IPS-20b (cell line): ENCODE data around the gene BCAP29.

ENCODE experiments used
- H3K27ac ChIP-seq: one replicate; pipeline ENCODE4 v1.5.1; 2013; ENCODE audit warnings: low read length
- H3K27me3 ChIP-seq: 2 replicates; pipeline ENCODE4 v1.6.1; 2013; ENCODE audit warnings: mild to moderate bottlenecking, low read length, inconsistent platforms; ENCODE audit not compliant: insufficient read depth
- H3K36me3 ChIP-seq: 2 replicates; pipeline ENCODE4 v1.6.1; 2013; ENCODE audit warnings: low read depth, mild to moderate bottlenecking, inconsistent platforms, low read length, moderate library complexity; ENCODE audit not compliant: insufficient read depth
- H3K4me1 ChIP-seq: 2 replicates; pipeline ENCODE4 v1.6.1; 2013; ENCODE audit warnings: mild to moderate bottlenecking, control low read depth, inconsistent platforms, low read length, moderate library complexity; ENCODE audit not compliant: insufficient read depth
- H3K4me3 ChIP-seq: 2 replicates; pipeline ENCODE4 v1.5.1; 2013; ENCODE audit warnings: mild to moderate bottlenecking, low read length, inconsistent platforms
- H3K9ac ChIP-seq: 2 replicates; pipeline ENCODE4 v1.6.1; 2013; ENCODE audit warnings: low read depth, mild to moderate bottlenecking, inconsistent platforms, low read length, moderate library complexity
- H3K9me3 ChIP-seq: 2 replicates; pipeline ENCODE4 v1.6.1; 2013; ENCODE audit warnings: mild to moderate bottlenecking, low read depth, low read length, inconsistent platforms; ENCODE audit not compliant: insufficient read depth

BCAP29 gene

GRCh38 chr7:107563081-107563774 lies 16.8 kb upstream of the BCAP29 start:
- Histone ChIP-seq H3K9me3 (no peaks in the 10 kb centered on the region), H3K27me3 (no peaks in the 10 kb centered on the region), H3K9ac (peak overlapping the region; percentile 96), H3K4me1 (peaks cover 16% of the 10 kb centered on the region), H3K36me3 (peaks cover 13% of the 10 kb centered on the region; the same call in 1 of the 2 replicates), H3K4me3 (peak overlapping the region; percentile 94), H3K27ac (no peak overlapping the region)

- H3K9me3 ChIP-seq: no peaks in the 10 kb centered on the region
- H3K9ac ChIP-seq: peak within 1 kb of the TSS; percentile 96
- peak within 1 kb of the TSS; percentile 94 for H3K4me3 ChIP-seq
- peak within 1 kb of the TSS; percentile 97 for H3K27ac ChIP-seq
- peaks cover 16% of the 10 kb centered on the region for H3K36me3 ChIP-seq
- H3K4me1 ChIP-seq: peaks cover 16% of the 10 kb centered on the region
- H3K27me3 ChIP-seq: no peaks in the 10 kb centered on the region
These were observed 16.1 kb upstream of the BCAP29 start, which contains the start of the genes COG5 and DUS4L for GRCh38 chr7:107563775-107564552. COG5 (minus strand) TSS chr7:107563920; CDS start chr7:107563896, 24 bp downstream. DUS4L (plus strand) TSS chr7:107563971; CDS start chr7:107567071, 3,100 bp downstream.

GRCh38 chr7:107564553-107565298 lies 15.3 kb upstream of the BCAP29 start:
- Histone ChIP-seq H3K27me3 (no peaks in the 10 kb centered on the region), H3K4me1 (peaks cover 16% of the 10 kb centered on the region), H3K36me3 (peaks cover 21% of the 10 kb centered on the region), H3K27ac (peak overlapping the region; percentile 97), H3K9ac (peak overlapping the region; percentile 96), H3K4me3 (peak overlapping the region; percentile 94), H3K9me3 (no peaks in the 10 kb centered on the region)

- Histone ChIP-seq H3K4me1 (no peaks in the 10 kb centered on the region), H3K9ac (no peak overlapping the region), H3K27ac (no peak overlapping the region), H3K4me3 (no peak overlapping the region), H3K9me3 (no peaks in the 10 kb centered on the region), H3K36me3 (peaks cover 68% of the 10 kb centered on the region), H3K27me3 (no peaks in the 10 kb centered on the region)
These were observed 9.7 kb upstream of the BCAP29 start for GRCh38 chr7:107570298-107570697.

GRCh38 chr7:107573537-107573936 lies 6.5 kb upstream of the BCAP29 start:
- Histone ChIP-seq H3K36me3 (peaks cover 78% of the 10 kb centered on the region), H3K9ac (no peak overlapping the region), H3K9me3 (no peaks in the 10 kb centered on the region), H3K27me3 (no peaks in the 10 kb centered on the region), H3K27ac (no peak overlapping the region), H3K4me1 (no peaks in the 10 kb centered on the region), H3K4me3 (no peak overlapping the region)

GRCh38 chr7:107579554-107579884 lies 527 bp upstream of the BCAP29 start:
- Histone ChIP-seq H3K4me1 (peaks cover 2% of the 10 kb centered on the region; the same call in 1 of the 2 replicates), H3K9me3 (no peaks in the 10 kb centered on the region), H3K27me3 (no peaks in the 10 kb centered on the region), H3K4me3 (peak overlapping the region; percentile 94), H3K9ac (peak overlapping the region; percentile 88), H3K36me3 (peaks cover 33% of the 10 kb centered on the region), H3K27ac (peak overlapping the region; percentile 19)

- peaks cover 2% of the 10 kb centered on the region; the same call in 1 of the 2 replicates for H3K4me1 ChIP-seq
- peak overlapping the region; percentile 94 for H3K4me3 ChIP-seq
- H3K27ac ChIP-seq: no peak overlapping the region
- peaks cover 20% of the 10 kb centered on the region for H3K36me3 ChIP-seq
- H3K27me3 ChIP-seq: no peaks in the 10 kb centered on the region
- H3K9me3 ChIP-seq: no peaks in the 10 kb centered on the region
- peak overlapping the region; percentile 88 for H3K9ac ChIP-seq
These were observed 804 bp downstream of the BCAP29 start for GRCh38 chr7:107580716-107581383.

- Histone ChIP-seq H3K4me3 (peak overlapping the region; percentile 94), H3K27ac (no peak overlapping the region), H3K36me3 (peaks cover 13% of the 10 kb centered on the region), H3K9me3 (no peaks in the 10 kb centered on the region), H3K9ac (no peak overlapping the region), H3K27me3 (no peaks in the 10 kb centered on the region), H3K4me1 (peaks cover 2% of the 10 kb centered on the region; the same call in 1 of the 2 replicates)
These were observed 1.5 kb downstream of the BCAP29 start for GRCh38 chr7:107581387-107582013.

- peaks cover 2% of the 10 kb centered on the region; the same call in 1 of the 2 replicates for H3K4me1 ChIP-seq
- no peaks in the 10 kb centered on the region for H3K36me3 ChIP-seq
- no peak overlapping the region for H3K4me3 ChIP-seq
- H3K27ac ChIP-seq: no peak overlapping the region
- no peaks in the 10 kb centered on the region for H3K27me3 ChIP-seq
- H3K9ac ChIP-seq: no peak overlapping the region
- no peaks in the 10 kb centered on the region for H3K9me3 ChIP-seq
These were observed 2.8 kb downstream of the BCAP29 start for GRCh38 chr7:107582875-107583274.

GRCh38 chr7:107584716-107585115 lies 4.7 kb downstream of the BCAP29 start:
- no peak overlapping the region for H3K4me3 ChIP-seq
- H3K36me3 ChIP-seq: no peaks in the 10 kb centered on the region
- H3K9me3 ChIP-seq: no peaks in the 10 kb centered on the region
- H3K27ac ChIP-seq: no peak overlapping the region
- no peak overlapping the region for H3K9ac ChIP-seq
- H3K4me1 ChIP-seq: peaks cover 2% of the 10 kb centered on the region; the same call in 1 of the 2 replicates
- no peaks in the 10 kb centered on the region for H3K27me3 ChIP-seq
